DMS53 treated with DMSO at 0.1 percent for 48 hours (cell line): Measurements from ENCODE around the gene TNFAIP8L1.
"Not testable (repeated sequence)": the region's sequence is repeated elsewhere in the genome, so short reads cannot be mapped to it uniquely, and the experiment has no call there.

ENCODE experiments used
- DNase-seq: peaks from one replicate; lab custom pipeline; 2025; ENCODE audit not compliant: unreplicated experiment; lab: John Stamatoyannopoulos, UW

Gene TNFAIP8L1

DNA sequence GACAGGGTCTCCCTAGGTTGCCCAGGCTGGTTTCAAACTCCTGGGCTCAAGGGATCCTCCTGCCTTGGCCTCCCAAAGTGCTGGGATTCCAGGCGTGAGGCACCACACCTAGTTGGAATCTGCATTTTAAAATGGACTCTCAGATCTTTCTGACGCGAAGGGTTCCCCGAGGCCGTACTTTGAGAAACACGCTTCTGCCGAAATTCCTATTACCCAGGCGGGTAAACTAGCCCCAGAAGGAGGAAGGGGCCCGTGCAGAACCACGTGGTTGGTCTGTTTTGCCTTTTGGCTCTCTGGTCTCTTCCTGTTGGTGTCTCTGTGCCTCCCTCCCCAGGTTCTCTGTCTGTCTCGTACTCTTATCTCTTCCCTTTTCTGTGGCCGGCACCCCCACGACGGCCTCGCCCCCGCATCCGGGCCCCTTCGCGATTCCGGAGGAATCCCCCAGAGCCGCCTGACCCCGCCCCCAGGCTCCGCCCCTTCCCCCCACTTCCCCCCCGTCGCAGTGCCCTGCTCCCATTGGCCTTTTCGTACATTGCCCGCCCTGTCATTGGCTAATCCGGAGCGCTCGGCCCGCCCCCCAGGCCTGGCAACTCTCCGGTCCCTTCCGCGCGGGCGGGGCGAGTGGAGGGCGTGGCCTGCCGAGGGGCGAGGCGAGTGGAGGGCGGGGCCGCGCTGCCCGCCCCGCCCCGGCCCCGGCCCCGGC, at the start of gene TNFAIP8L1:
TNFAIP8L1 (plus strand) TSS at position 689 of the 703 bp plus-strand sequence. CDS start 12,354 bp downstream, outside the sequence.
- DNase-seq, result peak; percentile 65

GRCh38 chr19:4589579-4590410, 49.5 kb upstream of the TNFAIP8L1 start:
- no peak for DNase-seq

GRCh38 chr19:4590559-4590958, 48.8 kb upstream of the TNFAIP8L1 start:
- no peak for DNase-seq

GRCh38 chr19:4591320-4591719, 48.0 kb upstream of the TNFAIP8L1 start:
- DNase-seq, result no peak

GRCh38 chr19:4592445-4592844, 46.9 kb upstream of the TNFAIP8L1 start:
- DNase-seq, result no peak

DNA sequence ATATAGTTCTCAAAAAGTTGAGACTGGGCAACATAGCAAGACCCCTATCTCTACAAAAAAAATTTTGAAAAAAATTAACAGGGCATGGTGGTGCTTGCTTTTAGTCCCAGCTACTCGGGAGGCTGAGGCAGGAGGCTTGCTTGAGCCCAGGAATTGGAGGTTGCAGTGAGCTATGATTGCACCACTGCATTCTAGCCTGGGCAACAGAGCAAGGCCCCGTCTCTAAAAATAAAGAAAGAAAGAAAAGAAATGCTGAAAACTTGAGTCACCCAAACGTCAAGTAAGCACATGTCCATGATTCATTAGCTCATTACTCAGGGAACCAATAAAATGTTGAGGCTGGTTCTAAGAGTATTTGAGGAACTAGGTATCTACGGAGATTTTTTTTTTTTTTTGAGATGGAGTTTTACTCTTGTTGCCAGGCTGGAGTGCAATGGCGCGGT, 45.9 kb upstream of the TNFAIP8L1 start:
- DNase-seq, result no peak

DNA sequence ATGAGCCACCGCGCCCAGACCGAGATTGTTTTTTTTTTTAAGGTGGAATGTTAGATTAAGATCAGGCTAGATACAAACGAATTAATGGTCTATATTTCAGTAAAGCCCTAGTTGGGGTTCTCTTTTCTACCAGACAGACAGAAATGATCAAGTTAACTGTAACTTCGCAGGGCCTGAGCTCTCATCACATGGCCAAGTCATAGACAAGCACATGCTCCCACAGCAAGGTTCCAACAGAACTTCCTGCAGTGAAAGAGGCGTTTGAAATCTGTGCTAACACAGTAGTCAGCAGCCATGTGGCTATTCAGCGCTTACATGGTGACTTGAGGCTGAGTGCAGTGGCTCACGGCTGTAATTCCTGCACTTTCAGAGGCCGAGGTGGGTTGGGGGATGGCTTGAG, 45.1 kb upstream of the TNFAIP8L1 start:
- DNase-seq, result no peak

- not testable (repeated sequence) for DNase-seq
These were observed 44.2 kb upstream of the TNFAIP8L1 start for GRCh38 chr19:4595158-4595557.

DNA sequence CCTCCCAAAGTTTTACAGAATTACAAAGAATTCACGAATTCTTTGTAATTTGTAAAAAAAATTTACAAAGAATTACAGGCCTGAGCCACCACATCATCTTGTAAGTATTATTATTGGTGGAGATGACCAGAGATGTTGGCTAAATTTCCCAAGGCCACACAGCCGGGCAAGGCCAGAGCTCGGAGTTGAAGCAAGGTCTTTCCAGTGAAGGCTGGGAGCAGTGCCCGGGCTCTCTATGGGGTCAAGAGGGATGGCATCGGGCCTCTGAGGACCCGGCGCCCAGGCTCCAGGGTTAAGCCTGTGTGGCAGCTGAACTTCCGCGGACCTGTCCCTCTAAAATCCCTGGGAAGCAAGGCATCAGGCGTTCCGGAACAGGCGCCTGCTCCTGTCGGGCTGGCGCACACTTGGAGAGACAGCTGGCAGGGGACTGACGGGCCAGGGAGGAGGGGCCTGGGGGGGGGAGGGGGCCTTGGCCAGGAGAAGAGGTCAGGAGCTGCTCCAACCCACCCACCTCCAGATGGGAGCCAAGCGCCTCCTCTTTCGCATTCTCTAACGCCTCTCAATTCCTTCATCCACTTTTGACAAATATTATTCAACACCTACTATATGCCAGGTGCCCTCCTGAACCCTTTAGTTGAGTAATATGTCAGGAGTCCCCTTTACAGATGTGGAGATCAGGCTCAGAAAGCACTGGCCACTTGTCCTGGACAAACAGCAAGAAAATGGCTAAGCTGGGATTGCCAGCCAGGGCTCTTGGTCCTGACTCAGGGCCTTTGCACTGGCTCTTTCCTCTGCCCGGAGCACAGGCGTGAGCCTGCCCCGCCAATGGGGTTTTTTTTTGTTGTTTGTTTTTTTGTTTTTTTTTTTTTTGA, 43.0 kb upstream of the TNFAIP8L1 start:
- no peak for DNase-seq

GRCh38 chr19:4597278-4597974, 41.9 kb upstream of the TNFAIP8L1 start:
- no peak for DNase-seq

DNA sequence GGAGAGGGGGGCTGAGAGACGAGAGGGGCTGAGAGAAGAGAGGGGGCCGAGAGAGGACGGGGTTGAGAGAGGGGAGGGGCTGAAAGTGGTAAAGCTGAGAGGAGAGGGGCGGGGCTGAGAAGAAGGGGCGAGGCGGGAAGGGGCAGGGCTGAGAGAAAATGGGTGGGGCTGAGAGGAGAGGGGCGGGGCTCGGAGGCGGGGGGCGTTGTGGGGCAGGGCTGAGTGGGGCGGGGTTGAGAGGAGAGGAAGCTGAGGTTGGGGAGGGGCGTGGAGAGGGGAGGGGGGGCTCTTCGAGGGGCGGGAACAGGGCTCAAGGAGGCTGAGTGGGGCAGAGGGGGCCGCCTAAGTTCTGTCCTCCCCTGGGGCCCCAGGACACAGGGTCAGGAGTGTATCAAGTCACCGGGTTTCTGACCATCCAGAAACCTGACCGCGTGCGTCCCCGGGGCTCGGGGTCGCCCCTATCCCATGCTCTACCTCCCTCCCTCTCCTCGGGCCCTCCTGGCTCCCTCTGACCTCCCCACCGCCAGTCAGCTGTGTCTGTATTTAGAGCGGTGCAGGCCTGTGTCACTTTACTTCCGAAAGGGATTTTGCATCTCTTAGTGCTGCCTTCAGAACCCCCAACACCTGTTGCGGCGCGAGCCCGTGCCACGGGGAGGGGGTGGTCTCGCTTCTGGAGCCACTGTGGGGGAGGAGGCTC, 41.2 kb upstream of the TNFAIP8L1 start:
- no peak for DNase-seq

GRCh38 chr19:4598712-4599111, 40.6 kb upstream of the TNFAIP8L1 start:
- DNase-seq, result no peak

DNA sequence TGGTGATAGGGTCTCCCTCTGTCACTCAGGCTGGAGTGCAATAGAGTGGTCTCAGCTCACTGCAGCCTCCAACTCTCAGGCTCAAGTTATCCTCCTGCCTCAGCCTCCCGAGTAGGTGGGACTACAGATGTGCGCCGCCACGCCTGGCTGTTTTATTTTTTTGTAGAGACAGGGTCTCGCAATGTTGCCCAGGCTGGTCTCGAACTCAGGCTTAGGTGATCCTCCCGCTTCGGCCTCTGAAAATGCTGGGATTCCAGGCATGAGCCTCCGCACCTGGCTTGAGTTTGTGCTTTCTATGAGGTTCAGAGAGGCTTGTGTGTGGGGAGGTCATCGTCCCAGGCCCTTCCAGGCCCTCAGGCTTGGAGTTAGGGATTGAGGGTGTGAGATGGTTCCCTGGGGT, 39.2 kb upstream of the TNFAIP8L1 start:
- DNase-seq, result no peak

DNA sequence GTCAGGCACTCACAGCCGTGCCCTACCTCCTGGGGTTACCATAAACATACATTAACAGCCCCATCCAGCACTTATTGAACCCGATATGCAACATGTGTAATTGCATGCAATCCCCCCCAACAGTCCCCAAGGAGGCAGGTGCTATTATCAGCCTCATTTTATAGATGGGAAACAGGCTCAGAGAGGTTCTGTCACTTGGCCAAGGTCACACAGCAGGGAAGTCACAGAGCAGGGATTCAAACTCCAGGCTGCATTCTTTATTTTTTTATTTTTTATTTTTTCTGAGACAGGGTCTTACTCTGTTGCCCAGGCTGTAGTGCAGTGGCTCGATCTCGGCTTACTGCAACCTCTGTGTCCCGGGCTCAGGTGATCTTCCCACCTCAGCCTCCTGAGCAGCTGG, 38.4 kb upstream of the TNFAIP8L1 start:
- DNase-seq, result no peak

DNA sequence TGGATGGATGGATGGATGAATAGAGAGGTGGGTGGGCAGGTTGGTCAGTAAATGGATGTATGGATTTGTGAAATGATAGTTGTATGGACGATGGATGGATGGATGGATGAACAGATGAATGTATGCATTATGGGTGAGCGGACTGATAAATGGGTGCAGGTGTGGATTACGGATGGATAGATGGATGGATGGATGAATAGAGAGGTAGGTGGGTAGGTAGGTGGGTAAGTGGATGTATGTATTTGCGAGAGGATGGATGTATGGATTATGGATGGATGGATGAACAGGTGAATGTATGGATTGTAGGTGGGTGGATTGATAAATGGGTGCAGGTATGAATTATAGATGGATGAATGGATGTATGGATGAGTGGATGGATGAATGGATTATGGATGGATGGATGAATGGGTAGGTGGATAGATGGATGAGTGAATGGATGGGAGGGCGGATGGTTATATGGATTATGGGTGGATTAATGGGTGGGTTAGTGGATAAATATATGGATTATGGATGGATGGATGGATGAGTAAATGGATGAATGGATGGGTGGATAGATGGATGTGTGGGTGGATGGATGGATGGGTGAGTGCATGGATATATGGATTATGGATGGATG, 37.0 kb upstream of the TNFAIP8L1 start:
- no peak for DNase-seq

DNA sequence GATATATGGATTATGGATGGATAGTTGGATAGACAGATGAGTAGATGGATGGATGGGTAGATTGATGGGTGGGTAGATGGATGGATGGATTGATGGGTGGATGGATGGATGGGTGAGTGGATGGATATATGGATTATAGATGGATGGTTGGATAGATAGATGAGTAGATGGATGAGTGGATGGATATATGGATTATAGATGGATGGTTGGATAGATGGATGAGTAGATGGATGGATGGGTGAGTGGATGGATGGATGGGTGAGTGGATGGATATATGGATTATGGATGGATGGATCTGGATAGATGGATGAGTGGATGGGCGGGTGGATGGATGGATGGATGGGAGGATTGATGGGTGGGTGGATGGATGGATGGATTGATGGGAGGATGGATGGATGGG, 36.4 kb upstream of the TNFAIP8L1 start:
- DNase-seq, result no peak

DNA sequence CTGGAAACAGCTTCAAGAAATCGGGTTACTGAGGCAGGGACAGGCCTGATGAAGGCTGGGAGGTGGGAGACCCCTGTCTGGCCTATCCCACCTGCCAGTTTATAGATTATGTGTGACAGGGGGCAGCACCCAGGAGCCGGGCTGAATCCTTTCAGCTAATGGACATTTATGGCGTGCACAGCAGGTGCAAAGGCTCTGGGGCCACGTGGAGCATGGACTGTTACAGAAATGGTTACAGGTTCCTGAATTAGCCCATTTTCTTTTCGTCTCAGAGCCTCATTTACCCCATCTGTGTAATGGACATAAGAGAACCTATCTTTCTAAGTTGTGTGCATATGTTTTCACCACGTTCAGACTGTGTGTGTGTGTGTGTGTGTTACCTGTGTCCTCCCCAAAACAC, 34.4 kb upstream of the TNFAIP8L1 start:
- DNase-seq, result no peak

GRCh38 chr19:4606181-4606580, 33.1 kb upstream of the TNFAIP8L1 start:
- DNase-seq, result no peak

GRCh38 chr19:4606921-4607678, 32.2 kb upstream of the TNFAIP8L1 start:
- no peak for DNase-seq
